NT2/D1 (cell line): ENCODE results near the gene KCNC1.

Experiments used
- SUZ12 ChIP-seq: IDR thresholded peaks from 2 replicates; pipeline ENCODE4 v1.6.1; 2011; ENCODE audit not compliant: insufficient read length, insufficient read depth; ENCODE audit errors: extremely low read depth
- YY1 ChIP-seq: IDR thresholded peaks from 2 replicates; pipeline ENCODE4 v1.6.1; 2011; ENCODE audit not compliant: insufficient read length, insufficient read depth
- ZNF274 ChIP-seq: IDR thresholded peaks from 2 replicates; pipeline ENCODE4 v1.6.1; 2011; ENCODE audit warnings: mild to moderate bottlenecking, low read depth, low read length

GRCh38 chr11:17779861-17780594, 45.4 kb downstream of the KCNC1 start:
- TF ChIP-seq ZNF274 (no peak), SUZ12 (no peak), YY1 (no peak)
